GM19193 (cell line): ENCODE results near the gene LTB4R.

ENCODE experiments used
- POLR2A ChIP-seq: IDR thresholded peaks from 4 replicates; pipeline ENCODE4 v1.6.1; 2011; ENCODE audit not compliant: insufficient read depth, insufficient read length; ENCODE audit errors: extremely low read depth

Gene LTB4R

DNA sequence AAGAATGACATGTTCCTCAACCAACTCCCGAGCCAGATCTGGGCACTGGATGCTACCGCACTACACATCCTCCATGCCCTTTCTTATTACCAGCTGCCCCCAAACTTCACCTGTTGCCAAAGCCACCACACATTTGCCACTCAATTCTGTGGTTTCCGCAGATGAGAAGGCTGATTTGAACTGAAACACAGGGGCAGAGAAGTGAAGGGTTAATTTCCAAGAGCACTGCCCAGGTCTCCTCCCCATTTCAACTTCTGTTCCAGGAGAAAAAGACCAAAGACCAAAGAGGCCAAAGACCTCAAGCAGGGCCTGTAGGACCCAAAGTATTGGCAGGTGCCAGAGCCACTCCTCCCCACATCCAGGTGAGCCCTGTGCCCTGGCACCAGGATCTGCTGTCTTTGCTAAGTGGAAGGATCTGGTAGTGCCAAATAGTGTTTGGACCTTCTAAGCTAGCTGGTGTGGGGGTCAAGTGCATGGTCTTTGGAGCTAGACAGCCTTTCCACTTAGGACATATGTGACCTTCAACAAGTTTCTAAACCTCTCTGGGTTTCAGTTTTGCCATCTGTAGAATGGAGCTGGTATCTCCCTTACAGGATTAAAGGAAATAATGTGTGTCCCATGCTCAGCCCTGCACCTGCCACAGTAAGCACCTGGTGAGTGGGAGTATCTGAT, 19.7 kb upstream of the LTB4R start:
- no peak for TF ChIP-seq POLR2A

DNA sequence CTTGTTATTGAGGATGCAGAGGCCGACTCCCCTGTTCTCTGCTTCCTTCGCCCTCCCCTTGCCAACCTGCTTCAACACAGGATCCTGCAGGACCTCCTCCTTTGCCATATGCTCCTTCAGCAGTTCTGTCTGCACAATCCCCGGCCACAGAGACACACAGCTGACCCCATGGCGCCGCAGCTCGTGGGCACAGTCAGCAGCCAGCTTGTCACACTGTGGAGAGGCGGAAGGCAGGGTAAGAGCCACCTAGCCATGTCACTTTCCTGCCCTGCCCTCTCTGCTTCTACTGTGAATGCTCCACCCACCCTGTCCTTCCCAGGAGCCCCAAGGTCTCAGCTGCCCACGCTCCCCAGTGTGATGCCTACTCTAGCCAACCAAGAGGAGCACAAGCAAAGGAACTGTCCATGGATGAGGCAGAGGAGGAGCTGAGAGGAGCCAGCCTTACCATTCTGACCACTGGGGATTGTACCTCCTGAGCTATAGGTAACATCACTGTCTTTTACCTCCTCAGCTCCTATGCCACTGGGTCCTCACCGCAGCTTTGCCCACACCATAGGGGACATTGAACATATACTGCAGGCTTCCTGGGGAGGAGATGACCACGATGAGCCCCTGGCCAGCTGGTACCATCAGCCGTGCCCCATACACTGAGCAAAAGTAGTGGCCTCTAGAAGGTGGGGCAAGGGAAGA, 19.0 kb upstream of the LTB4R start:
- no peak for TF ChIP-seq POLR2A

DNA sequence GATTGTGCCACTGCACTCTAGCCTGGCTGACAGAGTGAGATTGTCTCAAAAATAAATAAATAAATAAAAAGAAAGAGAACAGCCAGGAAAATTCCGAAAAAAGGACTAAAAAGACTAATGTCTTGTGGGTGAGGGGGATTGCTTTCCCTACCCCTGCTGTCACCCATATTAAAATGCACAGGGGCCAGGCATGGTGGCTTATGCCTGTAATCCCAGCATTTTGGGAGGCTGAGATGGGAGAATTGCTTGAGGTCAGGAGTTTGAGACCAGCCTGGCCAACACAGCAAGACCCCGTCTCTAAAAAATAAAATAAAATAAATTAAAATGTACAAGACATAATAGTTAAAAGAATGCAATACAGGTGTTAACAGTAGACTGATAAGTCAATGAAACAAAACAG, 17.8 kb upstream of the LTB4R start:
- no peak for TF ChIP-seq POLR2A

DNA sequence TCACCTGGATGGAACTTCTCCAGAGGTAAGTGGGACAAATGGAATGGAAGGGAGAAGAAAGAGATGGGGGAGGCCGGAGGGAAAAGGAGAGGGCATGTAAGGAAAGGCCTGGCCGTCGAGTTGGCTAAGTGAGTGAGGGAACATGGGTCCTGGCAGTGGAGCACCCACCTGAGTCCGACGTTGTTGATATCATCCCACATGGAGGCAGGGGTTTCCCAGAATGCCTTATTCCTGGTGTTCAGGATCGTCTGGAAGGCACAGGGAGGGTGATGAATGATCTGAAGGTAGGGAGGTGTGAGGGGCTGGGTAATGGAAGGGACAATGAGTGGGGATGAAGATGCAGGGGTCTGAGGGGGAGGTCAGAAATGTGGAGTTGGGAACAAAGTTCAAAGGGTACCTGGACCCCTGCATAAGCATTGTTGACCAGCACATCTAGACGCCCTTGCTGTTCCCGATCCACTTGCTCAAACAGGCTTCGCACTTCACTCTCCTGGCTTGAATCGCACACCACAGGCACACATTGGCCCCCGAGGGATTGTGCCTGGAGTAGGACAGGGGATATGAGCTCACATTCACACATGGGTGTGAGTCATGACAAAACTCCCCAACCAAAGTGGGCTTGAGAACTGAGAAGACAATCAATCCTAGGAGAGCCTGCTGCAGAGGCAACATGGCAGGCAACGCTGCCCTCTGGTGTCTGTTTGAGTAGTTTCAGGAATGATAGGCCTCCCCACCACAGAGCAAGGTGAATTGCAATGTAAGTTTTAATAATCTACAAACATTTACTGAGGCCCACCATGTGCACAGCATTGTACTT, 14.8 kb upstream of the LTB4R start:
- no peak for TF ChIP-seq POLR2A

DNA sequence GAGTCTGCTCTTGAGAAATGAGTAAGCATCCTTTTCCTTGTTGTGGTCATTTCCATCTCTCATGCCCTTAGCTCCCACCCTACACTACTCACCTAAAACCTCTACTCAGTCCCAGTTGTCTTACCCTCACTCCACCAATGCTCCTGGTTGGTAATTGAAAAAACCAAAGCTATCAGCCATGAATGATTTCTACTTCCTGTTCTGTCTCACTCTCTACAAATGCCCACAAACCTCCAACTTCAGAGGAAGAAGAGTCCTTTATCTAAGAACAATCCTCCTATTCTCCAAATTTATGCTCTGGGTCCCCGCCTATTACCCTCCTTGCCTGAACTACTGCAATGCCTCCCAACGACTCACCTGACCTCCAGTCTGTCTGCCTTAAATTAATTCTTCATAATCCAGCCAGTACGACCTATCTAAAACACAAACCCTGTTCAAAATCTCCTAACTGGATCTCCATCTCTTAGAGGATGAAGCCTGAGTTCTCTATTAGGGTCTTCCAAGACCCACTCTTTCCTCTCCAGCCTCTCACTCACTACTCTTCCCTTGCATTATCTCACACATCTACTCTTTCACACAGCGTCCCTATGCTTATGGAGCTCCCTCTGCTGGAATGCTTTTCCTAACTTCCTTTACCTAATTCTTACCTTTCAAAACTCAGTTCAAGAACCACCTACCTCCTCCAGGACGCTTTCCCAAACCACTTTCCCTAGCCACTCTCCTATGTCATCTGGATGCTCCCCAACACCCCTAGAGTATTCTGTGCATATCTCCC, 13.9 kb upstream of the LTB4R start:
- no peak for TF ChIP-seq POLR2A

DNA sequence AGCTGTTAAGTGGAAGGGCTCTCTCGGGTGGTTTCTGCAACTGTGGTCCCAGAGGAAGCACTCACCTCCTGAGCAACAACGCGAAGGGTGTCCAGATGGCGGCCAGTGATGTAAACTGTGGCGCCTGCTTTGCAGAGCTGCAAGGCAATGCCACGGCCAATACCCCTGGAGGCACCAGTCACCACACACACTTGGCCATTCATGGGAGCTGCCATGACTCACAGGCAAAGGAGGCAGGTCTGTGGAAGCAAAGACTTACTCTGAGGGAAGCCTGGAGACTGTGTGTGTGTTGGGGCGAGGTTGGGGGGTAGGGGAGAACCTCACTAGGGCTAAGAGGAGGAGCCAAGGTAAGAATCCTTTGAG, 12.4 kb upstream of the LTB4R start:
- no peak for TF ChIP-seq POLR2A

DNA sequence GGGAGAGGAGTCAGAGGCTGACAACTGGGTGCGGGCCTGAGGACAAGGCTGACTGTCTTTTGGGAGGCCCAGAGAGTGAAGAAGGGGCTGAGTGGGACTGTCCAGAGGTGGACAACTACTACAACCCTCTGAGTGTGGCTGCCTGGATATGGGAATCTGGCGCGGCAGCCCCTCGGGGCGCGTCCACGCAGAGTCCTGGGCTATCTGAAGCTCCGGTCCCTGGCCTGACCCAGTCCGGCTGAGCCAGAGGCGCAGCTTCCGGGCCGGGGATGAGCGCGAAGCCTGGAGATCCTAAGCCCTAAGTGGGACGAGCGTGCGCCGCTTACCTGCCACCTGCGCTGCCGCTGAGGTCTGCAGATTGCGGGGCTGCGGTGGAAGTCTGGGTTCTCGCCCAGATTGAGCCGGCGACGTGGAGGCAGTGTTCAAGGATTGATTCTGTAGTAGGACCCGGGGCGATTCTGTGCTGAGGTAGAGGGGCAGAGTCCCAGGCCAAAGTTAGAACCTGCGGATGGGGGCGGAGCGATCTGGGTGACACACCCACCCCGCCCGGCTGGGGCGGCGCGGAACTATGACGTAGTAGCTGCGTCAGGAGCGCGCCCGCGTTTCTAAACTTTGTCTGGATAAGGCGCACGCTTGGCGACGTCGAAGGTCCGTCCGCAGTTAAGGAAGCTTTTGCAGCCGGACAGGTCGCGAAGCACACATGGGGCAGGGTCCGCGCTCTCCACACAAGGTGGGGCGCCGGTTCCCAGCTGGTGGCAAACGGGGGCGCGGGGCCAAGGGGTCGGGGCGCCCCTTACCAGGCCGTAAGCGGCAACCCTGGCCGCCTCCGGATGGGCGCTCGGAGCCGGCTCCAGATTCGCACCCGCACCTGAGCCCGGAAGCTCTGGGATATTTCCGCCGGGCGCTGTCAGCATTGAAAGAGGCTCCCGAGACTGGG, 11.8 kb upstream of the LTB4R start, which contains the start of the genes DHRS1 and NOP9:
Gene DHRS1 (minus strand): TSS at position 526 of the 937 bp plus-strand sequence. CDS start 674 bp downstream, outside the sequence.
Gene NOP9 (plus strand): TSS at position 596 of the 937 bp plus-strand sequence. CDS start 105 bp downstream, at position 701.
- peak; percentile 74 for TF ChIP-seq POLR2A

DNA sequence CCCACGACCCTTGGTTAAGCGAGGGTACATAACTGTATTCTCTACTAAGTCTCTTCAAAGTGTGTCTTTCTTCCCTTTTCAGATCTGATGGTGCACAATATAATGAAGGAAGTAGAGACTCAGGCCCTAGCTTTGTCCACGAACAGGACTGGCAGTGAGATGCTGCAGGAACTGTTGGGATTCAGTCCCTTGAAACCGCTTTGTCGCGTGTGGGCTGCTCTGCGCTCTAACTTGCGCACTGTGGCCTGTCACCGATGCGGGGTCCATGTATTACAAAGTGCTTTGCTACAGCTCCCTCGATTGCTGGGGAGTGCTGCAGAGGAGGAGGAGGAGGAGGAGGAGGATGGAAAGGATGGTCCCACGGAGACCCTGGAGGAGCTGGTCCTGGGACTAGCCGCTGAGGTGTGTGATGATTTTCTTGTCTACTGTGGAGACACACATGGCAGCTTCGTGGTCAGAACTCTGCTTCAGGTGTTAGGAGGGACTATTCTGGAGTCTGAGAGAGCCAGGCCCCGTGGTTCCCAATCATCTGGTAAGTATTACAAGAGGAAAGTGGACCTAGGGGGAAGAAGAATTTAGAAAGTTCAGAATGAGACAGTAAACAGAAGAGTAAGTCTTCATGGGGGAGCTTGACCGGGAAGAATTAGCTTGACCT, 10.8 kb upstream of the LTB4R start:
- no peak for TF ChIP-seq POLR2A

DNA sequence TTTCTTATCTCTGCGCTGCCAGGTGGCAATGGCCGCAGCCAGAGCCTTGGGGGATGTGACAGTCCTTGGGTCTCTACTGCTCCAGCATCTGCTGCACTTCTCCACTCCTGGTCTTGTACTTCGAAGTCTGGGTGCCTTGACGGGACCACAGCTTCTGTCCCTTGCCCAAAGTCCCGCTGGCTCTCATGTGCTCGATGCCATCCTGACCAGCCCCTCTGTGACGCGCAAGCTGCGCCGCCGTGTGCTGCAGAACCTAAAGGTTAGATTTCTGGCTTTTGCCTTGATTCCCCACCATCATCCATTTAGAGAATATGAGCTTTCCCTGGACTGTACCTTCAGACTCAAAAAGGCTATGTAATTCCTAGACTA, 7.3 kb upstream of the LTB4R start:
- no peak for TF ChIP-seq POLR2A

DNA sequence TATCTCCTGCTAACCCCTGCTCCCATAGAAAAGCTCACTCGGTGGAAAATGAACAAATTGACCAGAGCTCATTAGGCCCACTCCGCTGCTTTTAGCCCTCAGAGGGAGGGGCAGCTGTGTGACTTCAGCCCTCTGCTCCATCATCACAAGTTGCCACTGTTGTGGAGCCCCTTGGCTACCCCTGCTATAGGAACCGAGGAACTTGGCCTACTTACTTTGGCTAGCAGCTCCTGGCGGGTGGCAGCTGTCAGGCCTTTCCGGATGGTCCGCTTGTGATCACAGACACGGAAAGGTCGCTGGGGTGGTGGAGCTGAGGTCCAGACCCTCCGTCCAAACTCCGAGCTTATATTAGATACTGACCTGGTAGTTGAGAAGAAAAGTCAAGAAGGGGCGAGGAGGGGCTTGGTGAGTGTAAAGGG, 4.1 kb upstream of the LTB4R start:
- no peak for TF ChIP-seq POLR2A

DNA sequence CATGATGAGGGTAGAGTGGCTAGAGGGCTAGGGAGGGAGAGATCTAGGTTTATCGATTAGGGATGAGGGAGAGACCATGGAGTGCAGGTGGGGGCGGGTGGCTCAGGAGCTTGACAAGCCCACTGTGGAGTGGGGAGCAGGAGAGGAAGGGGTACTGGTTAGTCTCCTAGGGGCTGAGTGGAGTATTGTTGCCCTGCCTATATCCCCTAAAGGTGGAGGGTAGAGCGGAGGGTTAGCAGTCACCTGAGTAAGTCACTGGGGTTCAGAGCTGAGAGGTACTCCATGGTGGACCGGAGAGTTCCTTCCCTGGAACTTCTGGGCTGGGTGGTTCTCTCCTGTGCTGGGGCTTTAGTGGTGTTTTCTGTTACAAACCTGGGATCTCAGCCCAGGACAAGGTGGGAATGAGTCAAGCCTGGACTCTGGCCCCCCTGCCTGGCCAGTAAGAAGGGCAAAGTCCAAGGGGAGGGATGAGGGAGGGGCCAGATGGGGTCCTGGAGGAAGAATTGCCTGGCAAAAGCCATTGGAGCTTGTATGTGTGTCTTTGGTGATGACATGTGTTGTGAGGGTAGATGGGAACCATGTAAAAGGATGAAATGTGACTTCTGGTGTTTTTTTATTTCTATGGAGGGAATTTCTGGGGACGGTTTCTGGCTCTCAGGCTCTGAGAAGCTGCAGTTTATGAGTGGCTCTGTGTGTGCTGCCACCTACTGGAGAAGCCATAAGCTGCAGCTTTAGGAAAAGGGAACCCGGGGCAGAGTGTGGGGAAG, 3.5 kb upstream of the LTB4R start, which contains the start of gene CIDEB:
Gene CIDEB (minus strand): TSS at position 403 of the 767 bp plus-strand sequence. CDS start 119 bp downstream, at position 284.
- no peak for TF ChIP-seq POLR2A

DNA sequence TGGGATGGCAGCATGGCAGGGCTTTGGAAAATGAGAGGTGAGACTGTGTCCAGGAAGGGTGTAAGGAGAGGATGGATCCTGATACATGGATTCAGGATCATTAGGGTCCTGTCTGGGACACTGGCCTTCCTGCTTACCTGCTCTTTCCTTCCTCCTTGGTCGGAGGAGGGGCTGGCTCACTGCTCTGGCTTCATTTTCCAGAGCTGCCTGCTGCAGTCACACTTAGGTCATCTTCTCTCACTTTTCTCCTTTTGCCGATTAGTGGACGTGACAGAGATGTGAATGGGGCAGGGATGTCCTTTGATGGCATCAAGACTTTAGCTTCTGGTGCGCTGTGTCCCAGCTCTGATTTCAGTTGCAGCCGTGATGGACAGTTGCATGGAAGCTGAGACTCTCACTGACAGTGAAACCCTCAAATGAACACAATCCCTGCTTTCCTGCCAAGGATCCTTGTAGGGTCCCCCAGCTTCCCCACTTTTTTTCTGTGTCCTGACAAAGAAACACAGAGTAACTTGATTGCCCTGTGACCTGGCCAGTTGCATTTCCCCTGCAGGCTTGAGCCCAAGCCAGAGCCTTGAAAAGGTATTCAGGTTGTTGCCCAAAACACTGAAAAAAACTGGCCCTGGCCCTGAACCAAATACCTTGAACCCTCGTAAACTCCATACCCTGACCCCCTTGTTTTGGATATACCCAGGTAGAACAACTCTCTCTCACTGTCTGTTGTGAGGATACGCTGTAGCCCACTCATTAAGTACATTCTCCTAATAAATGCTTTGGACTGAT, 2.8 kb upstream of the LTB4R start:
- TF ChIP-seq POLR2A, result no peak
